OCI-LY3 (cell line): ENCODE measurements around the gene RNF227.

Experiments
- H2AFZ ChIP-seq: fragments of 200-600, 300-600 bp; shearing (Covaris generic); 2 replicates; pipeline ENCODE4 v1.6.0; 2014; ENCODE audit warnings: antibody characterized with exemption, low read depth, low read length
- H3K27ac ChIP-seq: fragments of 200-600, 300-600 bp; sonication (generic); 2 replicates; pipeline ENCODE4 v1.5.1; 2014; ENCODE audit warnings: mild to moderate bottlenecking, low read length, moderate library complexity, mixed read lengths
- H3K27me3 ChIP-seq: fragments of 200-600, 300-600 bp; sonication (generic); 2 replicates; pipeline ENCODE4 v1.6.1; 2014; ENCODE audit warnings: low read depth, low read length, mixed read lengths
- H3K36me3 ChIP-seq: fragments of 200-600, 300-600 bp; sonication (generic); replicated peaks from 2 replicates; pipeline ENCODE3; 2014; ENCODE audit warnings: low read depth, low read length, mixed read lengths
- H3K4me1 ChIP-seq: fragments of 300-600, 200-600 bp; sonication (generic); 2 replicates; pipeline ENCODE4 v1.6.1; 2014; ENCODE audit warnings: low read length, mixed read lengths
- H3K4me2 ChIP-seq: fragments of 200-600, 300-600 bp; sonication (generic); 2 replicates; pipeline ENCODE4 v1.6.1; 2014; ENCODE audit warnings: low read length, mixed read lengths
- H3K4me3 ChIP-seq: fragments of 300-600, 200-600 bp; sonication (generic); 2 replicates; pipeline ENCODE4 v1.5.1; 2014; ENCODE audit warnings: antibody characterized with exemption, mild to moderate bottlenecking, low read length, moderate library complexity
- H3K79me2 ChIP-seq: fragments of 300-600, 200-600 bp; shearing (Covaris generic); 2 replicates; pipeline ENCODE4 v1.6.1; 2014; ENCODE audit warnings: mild to moderate bottlenecking, low read length, mixed read lengths
- H3K9ac ChIP-seq: fragments of 300-600, 200-600 bp; shearing (Covaris generic); 2 replicates; pipeline ENCODE4 v1.6.0; 2014; ENCODE audit warnings: mild to moderate bottlenecking, low read length, moderate library complexity
- H3K9me3 ChIP-seq: fragments of 200-600, 300-600 bp; shearing (Covaris generic); 2 replicates; pipeline ENCODE4 v1.6.1; 2014; ENCODE audit warnings: low read length, mixed read lengths; ENCODE audit not compliant: insufficient read depth
- H4K20me1 ChIP-seq: fragments of 200-600, 300-600 bp; sonication (generic); 2 replicates; pipeline ENCODE4 v1.6.1; 2016; ENCODE audit warnings: low read length, mixed read lengths; ENCODE audit not compliant: insufficient read depth
- EZH2phosphoT487 ChIP-seq: fragments of 200-600 bp; shearing (Covaris generic); IDR thresholded peaks from 2 replicates; pipeline ENCODE4 v1.6.1; 2018; ENCODE audit warnings: antibody characterized with exemption, mixed run types, low read depth
- TF ChIP-seq, protein P1 (sequence below): fragments of 200-600, 300-600 bp; sonication (generic); IDR thresholded peaks from 2 replicates; pipeline ENCODE4 v1.5.1; 2014; ENCODE audit warnings: antibody characterized with exemption, low read length, low read depth

RNF227 gene

DNA sequence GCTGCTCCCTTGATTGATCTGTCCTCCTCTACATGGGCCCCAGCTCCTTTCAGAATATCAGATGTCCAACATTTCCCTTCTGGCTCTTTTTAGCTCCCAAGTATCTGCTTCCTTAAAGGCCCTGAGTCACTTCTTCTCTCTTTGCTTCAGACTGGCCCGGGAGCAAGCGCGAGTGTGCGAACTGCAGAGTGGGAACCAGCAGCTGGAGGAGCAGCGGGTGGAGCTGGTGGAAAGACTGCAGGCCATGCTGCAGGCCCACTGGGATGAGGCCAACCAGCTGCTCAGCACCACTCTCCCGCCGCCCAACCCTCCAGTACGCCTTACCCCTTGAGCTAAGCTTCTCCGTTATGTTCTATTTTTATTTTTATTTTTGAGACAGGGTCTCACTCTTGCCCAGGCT lies 28.2 kb upstream of the RNF227 start:
- H4K20me1 ChIP-seq, result no peaks in the 10 kb centered on the region
- H3K9ac ChIP-seq, result no peak overlapping the region
- no peak overlapping the region for H2AFZ ChIP-seq
- H3K27me3 ChIP-seq, result no peaks in the 10 kb centered on the region
- no peaks in the 10 kb centered on the region for H3K79me2 ChIP-seq
- H3K4me2 ChIP-seq, result no peak overlapping the region
- no peak overlapping the region for H3K27ac ChIP-seq
- H3K9me3 ChIP-seq, result no peaks in the 10 kb centered on the region
- TF ChIP-seq EZH2phosphoT487, result no peak
- TF ChIP-seq, protein P1, sequence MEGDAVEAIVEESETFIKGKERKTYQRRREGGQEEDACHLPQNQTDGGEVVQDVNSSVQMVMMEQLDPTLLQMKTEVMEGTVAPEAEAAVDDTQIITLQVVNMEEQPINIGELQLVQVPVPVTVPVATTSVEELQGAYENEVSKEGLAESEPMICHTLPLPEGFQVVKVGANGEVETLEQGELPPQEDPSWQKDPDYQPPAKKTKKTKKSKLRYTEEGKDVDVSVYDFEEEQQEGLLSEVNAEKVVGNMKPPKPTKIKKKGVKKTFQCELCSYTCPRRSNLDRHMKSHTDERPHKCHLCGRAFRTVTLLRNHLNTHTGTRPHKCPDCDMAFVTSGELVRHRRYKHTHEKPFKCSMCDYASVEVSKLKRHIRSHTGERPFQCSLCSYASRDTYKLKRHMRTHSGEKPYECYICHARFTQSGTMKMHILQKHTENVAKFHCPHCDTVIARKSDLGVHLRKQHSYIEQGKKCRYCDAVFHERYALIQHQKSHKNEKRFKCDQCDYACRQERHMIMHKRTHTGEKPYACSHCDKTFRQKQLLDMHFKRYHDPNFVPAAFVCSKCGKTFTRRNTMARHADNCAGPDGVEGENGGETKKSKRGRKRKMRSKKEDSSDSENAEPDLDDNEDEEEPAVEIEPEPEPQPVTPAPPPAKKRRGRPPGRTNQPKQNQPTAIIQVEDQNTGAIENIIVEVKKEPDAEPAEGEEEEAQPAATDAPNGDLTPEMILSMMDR, result no peak
- no peak overlapping the region for H3K4me3 ChIP-seq
- peaks cover 7% of the 10 kb centered on the region; the same call in 1 of the 2 replicates for H3K4me1 ChIP-seq
- H3K36me3 ChIP-seq, result peaks cover 30% of the 10 kb centered on the region

DNA sequence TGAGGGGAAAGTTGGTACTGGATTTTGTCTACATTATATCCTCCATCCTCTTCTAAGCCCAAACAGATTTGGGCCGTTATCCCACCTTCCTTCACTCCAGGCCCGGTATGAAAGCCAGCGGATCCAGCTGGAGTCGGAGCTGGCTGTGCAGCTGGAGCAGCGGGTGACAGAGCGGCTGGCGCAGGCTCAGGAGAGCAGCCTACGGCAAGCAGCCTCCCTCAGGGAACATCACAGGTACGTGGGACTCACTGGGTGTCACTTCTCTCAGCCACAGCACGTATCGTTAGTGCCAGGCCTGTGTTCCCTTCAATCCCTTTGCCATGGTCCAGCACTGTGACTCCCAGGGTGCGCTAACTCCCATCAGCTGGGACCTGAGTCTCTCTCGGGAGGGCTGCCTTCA lies 27.2 kb upstream of the RNF227 start:
- peaks cover 7% of the 10 kb centered on the region; the same call in 1 of the 2 replicates for H3K4me1 ChIP-seq
- H3K9me3 ChIP-seq, result no peaks in the 10 kb centered on the region
- H3K79me2 ChIP-seq, result no peaks in the 10 kb centered on the region
- H3K9ac ChIP-seq, result no peak overlapping the region
- H2AFZ ChIP-seq, result no peak overlapping the region
- TF ChIP-seq, protein P1, result no peak
- no peak for TF ChIP-seq EZH2phosphoT487
- no peak overlapping the region for H3K4me2 ChIP-seq
- no peak overlapping the region for H3K4me3 ChIP-seq
- H3K27me3 ChIP-seq, result no peaks in the 10 kb centered on the region
- no peak overlapping the region for H3K27ac ChIP-seq
- H3K36me3 ChIP-seq, result peaks cover 32% of the 10 kb centered on the region
- no peaks in the 10 kb centered on the region for H4K20me1 ChIP-seq

DNA sequence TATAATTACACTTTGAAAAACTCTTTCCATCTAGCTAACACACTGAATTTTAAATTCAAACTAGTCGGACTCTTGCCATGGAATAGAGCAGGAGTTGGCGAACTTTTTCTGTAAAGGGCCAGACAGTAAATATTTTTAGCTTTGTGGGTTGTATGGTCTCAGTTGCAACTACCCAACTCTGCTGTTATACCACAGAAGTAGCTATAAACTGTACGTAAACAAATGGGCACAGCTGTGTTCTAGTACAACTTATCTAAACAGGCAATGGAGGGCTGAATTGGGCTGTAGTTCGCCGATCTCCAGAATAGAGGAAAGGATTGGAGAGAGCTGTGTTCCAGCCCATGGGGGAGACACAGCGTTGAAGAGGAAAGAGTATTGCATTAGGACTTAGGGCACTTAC lies 24.7 kb upstream of the RNF227 start:
- H4K20me1 ChIP-seq, result no peaks in the 10 kb centered on the region
- no peak overlapping the region for H3K9ac ChIP-seq
- TF ChIP-seq, protein P1, result no peak
- no peak overlapping the region for H3K4me3 ChIP-seq
- H3K36me3 ChIP-seq, result peaks cover 30% of the 10 kb centered on the region
- no peak overlapping the region for H2AFZ ChIP-seq
- no peak overlapping the region for H3K27ac ChIP-seq
- H3K4me2 ChIP-seq, result no peak overlapping the region
- no peaks in the 10 kb centered on the region for H3K9me3 ChIP-seq
- H3K4me1 ChIP-seq, result peaks cover 7% of the 10 kb centered on the region; the same call in 1 of the 2 replicates
- no peaks in the 10 kb centered on the region for H3K27me3 ChIP-seq
- H3K79me2 ChIP-seq, result no peaks in the 10 kb centered on the region

DNA sequence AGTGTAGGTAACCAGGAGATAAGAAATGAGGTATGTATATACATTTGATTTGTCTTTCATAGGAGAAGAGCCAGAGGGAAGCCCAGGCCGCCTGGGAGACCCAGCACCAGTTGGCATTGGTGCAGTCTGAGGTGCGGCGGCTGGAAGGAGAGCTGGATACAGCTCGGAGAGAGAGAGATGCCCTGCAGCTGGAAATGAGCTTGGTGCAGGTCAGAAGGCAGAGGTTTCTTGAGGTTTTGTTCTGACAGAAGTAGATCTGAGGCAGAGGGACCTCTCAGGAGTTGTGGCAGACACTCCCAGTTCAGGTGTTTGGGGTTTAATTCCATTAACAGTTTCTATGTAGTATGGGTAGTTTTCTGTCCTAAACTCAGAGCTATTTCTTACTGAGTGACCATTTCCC lies 23.9 kb upstream of the RNF227 start:
- no peak overlapping the region for H2AFZ ChIP-seq
- H3K4me2 ChIP-seq, result no peak overlapping the region
- H3K79me2 ChIP-seq, result no peaks in the 10 kb centered on the region
- no peak for TF ChIP-seq EZH2phosphoT487
- TF ChIP-seq, protein P1, result no peak
- no peak overlapping the region for H3K4me3 ChIP-seq
- no peak overlapping the region for H3K9ac ChIP-seq
- H3K27me3 ChIP-seq, result no peaks in the 10 kb centered on the region
- peaks cover 7% of the 10 kb centered on the region; the same call in 1 of the 2 replicates for H3K4me1 ChIP-seq
- no peaks in the 10 kb centered on the region for H3K9me3 ChIP-seq
- no peaks in the 10 kb centered on the region for H4K20me1 ChIP-seq
- peaks cover 28% of the 10 kb centered on the region for H3K36me3 ChIP-seq
- H3K27ac ChIP-seq, result no peak overlapping the region
